Brain microvascular endothelial cell (primary cell): Measurements from ENCODE around the gene GALNTL6.

Experiments
- DNase-seq: peaks from one replicate; pipeline ENCODE4 v3.0.0-alpha.2; 2020
- H3K27ac ChIP-seq: fragments of 250-450 bp; sonication (Bioruptor Pico); 2 replicates; pipeline ENCODE4 v1.5.1; 2020; ENCODE audit warnings: mild to moderate bottlenecking, moderate library complexity
- H3K27me3 ChIP-seq: fragments of 250-450 bp; sonication (Bioruptor Pico); replicated peaks from 2 replicates; pipeline ENCODE4 v1.5.1; 2020; ENCODE audit warnings: mild to moderate bottlenecking
- H3K36me3 ChIP-seq: fragments of 250-450 bp; sonication (Bioruptor Pico); replicated peaks from 2 replicates; pipeline ENCODE4 v1.5.1; 2020; ENCODE audit warnings: mild to moderate bottlenecking
- H3K4me3 ChIP-seq: 2 replicates; pipeline ENCODE4 v1.5.1; 2011; ENCODE audit warnings: low read depth, mild to moderate bottlenecking, control low read depth, low read length, moderate library complexity
- CTCF ChIP-seq: IDR thresholded peaks from 2 replicates; pipeline ENCODE4 v1.5.1; 2011; ENCODE audit warnings: low read depth, mild to moderate bottlenecking, moderate library complexity, low read length, control low read depth, inconsistent platforms; ENCODE audit errors: missing control alignments
- in situ Hi-C: cut with HindIII; loops from 2 replicates; pipeline ENCODE4 v1.10.0; 2017; ENCODE audit warnings: low sequenced_read_pairs, low pct_ligation_motif_present

GALNTL6 gene

GRCh38 chr4:173056710-173057109 is 1243.5 kb downstream of the GALNTL6 start:
- Histone ChIP-seq H3K36me3 (no peaks in the 10 kb centered on the region), H3K27ac (no peak overlapping the region), H3K4me3 (no peak overlapping the region), H3K27me3 (no peaks in the 10 kb centered on the region)
- TF ChIP-seq CTCF: no peak
- DNase-seq: no peak
- in situ Hi-C loops: no loop called here

- in situ Hi-C loops: no loop called here
- TF ChIP-seq CTCF: no peak
- Histone ChIP-seq H3K27ac (no peak overlapping the region), H3K27me3 (no peaks in the 10 kb centered on the region), H3K4me3 (no peak overlapping the region), H3K36me3 (no peaks in the 10 kb centered on the region)
- DNase-seq: no peak
Observed at GRCh38 chr4:173057442-173057841, 1244.2 kb downstream of the GALNTL6 start.

- H3K4me3 ChIP-seq: no peak overlapping the region
Observed at GRCh38 chr4:173057901-173058300, 1244.7 kb downstream of the GALNTL6 start.

GRCh38 chr4:173061160-173061559 is 1248.0 kb downstream of the GALNTL6 start:
- DNase-seq: no peak
- H3K27me3 ChIP-seq: no peaks in the 10 kb centered on the region
- no peak for TF ChIP-seq CTCF
- in situ Hi-C loops: no loop called here
- no peak overlapping the region for H3K27ac ChIP-seq
- H3K4me3 ChIP-seq: no peak overlapping the region
- no peaks in the 10 kb centered on the region for H3K36me3 ChIP-seq

More at GRCh38 chr4:173057901-173058300, 1244.7 kb downstream of the GALNTL6 start:
- H3K27ac ChIP-seq: no peak overlapping the region
- no peaks in the 10 kb centered on the region for H3K27me3 ChIP-seq
- in situ Hi-C loops: no loop called here
- no peak for TF ChIP-seq CTCF
- no peaks in the 10 kb centered on the region for H3K36me3 ChIP-seq
- peak; percentile 9 for DNase-seq

GRCh38 chr4:173073939-173074500 is 1260.8 kb downstream of the GALNTL6 start:
- DNase-seq: no peak
- Histone ChIP-seq H3K36me3 (no peaks in the 10 kb centered on the region), H3K4me3 (no peak overlapping the region), H3K27me3 (no peaks in the 10 kb centered on the region), H3K27ac (no peak overlapping the region)
- TF ChIP-seq CTCF: no peak
- in situ Hi-C loops: no loop called here

GRCh38 chr4:173074501-173074946 is 1261.3 kb downstream of the GALNTL6 start:
- no peak overlapping the region for H3K27ac ChIP-seq
- no peaks in the 10 kb centered on the region for H3K27me3 ChIP-seq
- in situ Hi-C loops: no loop called here
- H3K36me3 ChIP-seq: no peaks in the 10 kb centered on the region
- no peak overlapping the region for H3K4me3 ChIP-seq
- no peak for TF ChIP-seq CTCF
- DNase-seq: peak; percentile 64
